ENCODE measurements around the gene RBM33.

GRCh38 chr7:155808549-155809331, 164.3 kb downstream of the RBM33 start:
- TF ChIP-seq CTCF (IDR thresholded peaks at IDR 0.05) (no peak), POLR2AphosphoS5 (IDR thresholded peaks at IDR 0.05) (no peak)

Measured in esophagus muscularis mucosa (tissue), 3 donors.